MCF 10A (cell line): Measurements from ENCODE around the gene GNAT2. TPM values are rescaled to one million over a fixed set of nuclear protein-coding genes. Genes with fewer than 3 reads are reported as not detected.

Experiments used
- BruUV-seq: library from RNA; stranded (reverse); fragments of 400-500 nt; replicated peaks from 2 replicates; lab custom pipeline; 2021; lab: Mats Ljungman, UMichigan
- CTCF ChIA-PET: fragments of 300-600 bp; sonication (Branson Sonifier 250); formaldehyde crosslinking; extraction: SDS; loops from one replicate; lab custom pipeline; 2021; ENCODE audit warnings: antibody characterized with exemption, inconsistent platforms; lab: Yijun Ruan, JAX
- POLR2A ChIA-PET: fragments of 300-600, 350-650 bp; sonication (Branson Sonifier 250); formaldehyde crosslinking; extraction: SDS; loops from one replicate; lab custom pipeline; 2020; ENCODE audit warnings: antibody characterized with exemption, inconsistent platforms; lab: Yijun Ruan, JAX
- DNase-seq: peaks from one replicate; pipeline ENCODE4 v3.0.0-alpha.2; 2018; ENCODE audit not compliant: unreplicated experiment
- H3K27ac Mint-ChIP-seq: one replicate; pipeline ENCODE4 v1.8.0; 2022; ENCODE audit warnings: mild to moderate bottlenecking, low read depth, mixed read lengths; ENCODE audit not compliant: unreplicated experiment
- H3K27me3 Mint-ChIP-seq: one replicate; pipeline ENCODE4 v1.8.0; 2022; ENCODE audit warnings: mixed read lengths; ENCODE audit not compliant: insufficient read depth, unreplicated experiment
- H3K36me3 Mint-ChIP-seq: one replicate; pipeline ENCODE4 v1.8.0; 2022; ENCODE audit warnings: mild to moderate bottlenecking, moderate library complexity, mixed read lengths; ENCODE audit not compliant: insufficient read depth, unreplicated experiment
- H3K4me1 Mint-ChIP-seq: one replicate; pipeline ENCODE4 v1.8.0; 2022; ENCODE audit warnings: mixed read lengths; ENCODE audit not compliant: insufficient read depth, unreplicated experiment
- H3K4me3 Mint-ChIP-seq: one replicate; pipeline ENCODE4 v1.8.0; 2022; ENCODE audit warnings: mild to moderate bottlenecking, moderate library complexity, mixed read lengths; ENCODE audit not compliant: unreplicated experiment
- H3K9me3 Mint-ChIP-seq: one replicate; pipeline ENCODE4 v1.8.0; 2022; ENCODE audit warnings: mixed read lengths; ENCODE audit not compliant: unreplicated experiment
- intact Hi-C: fragments of 100-400 bp; cut with micrococcal nuclease; formaldehyde crosslinking; loops from 2 replicates; pipeline ENCODE4 v1.14.1; 2022
- total RNA-seq: library from RNA; stranded (reverse); gene quantifications from 2 replicates; pipeline ENCODE4 v1.2.3, GENCODE V29; 2022
- TF ChIP-seq, protein P1 (sequence below): fragments of 200-600 bp; IDR thresholded peaks from one replicate; pipeline ENCODE4 v1.8.0; 2022; ENCODE audit warnings: antibody characterized with exemption, mild to moderate bottlenecking; ENCODE audit not compliant: unreplicated experiment

Gene GNAT2
- total RNA-seq, 1 experiment from 2014 or later, result not detected

- BruUV-seq, result no TSS peak
- intact Hi-C loops, result no loop called here
- peaks cover 11% of the 10 kb centered on the region for H3K27me3 Mint-ChIP-seq
- no peak overlapping the region for H3K27ac Mint-ChIP-seq
- no peak overlapping the region for H3K4me3 Mint-ChIP-seq
- DNase-seq, result no peak
- no peaks in the 10 kb centered on the region for H3K36me3 Mint-ChIP-seq
- CTCF ChIA-PET, result interaction anchor here (1.2 kb wide), 1 partner anchor 19 kb away, joined by 8 read pairs; no protein-coding TSS in a partner anchor
- no peaks in the 10 kb centered on the region for H3K4me1 Mint-ChIP-seq
- no peaks in the 10 kb centered on the region for H3K9me3 Mint-ChIP-seq
- TF ChIP-seq, protein P1, sequence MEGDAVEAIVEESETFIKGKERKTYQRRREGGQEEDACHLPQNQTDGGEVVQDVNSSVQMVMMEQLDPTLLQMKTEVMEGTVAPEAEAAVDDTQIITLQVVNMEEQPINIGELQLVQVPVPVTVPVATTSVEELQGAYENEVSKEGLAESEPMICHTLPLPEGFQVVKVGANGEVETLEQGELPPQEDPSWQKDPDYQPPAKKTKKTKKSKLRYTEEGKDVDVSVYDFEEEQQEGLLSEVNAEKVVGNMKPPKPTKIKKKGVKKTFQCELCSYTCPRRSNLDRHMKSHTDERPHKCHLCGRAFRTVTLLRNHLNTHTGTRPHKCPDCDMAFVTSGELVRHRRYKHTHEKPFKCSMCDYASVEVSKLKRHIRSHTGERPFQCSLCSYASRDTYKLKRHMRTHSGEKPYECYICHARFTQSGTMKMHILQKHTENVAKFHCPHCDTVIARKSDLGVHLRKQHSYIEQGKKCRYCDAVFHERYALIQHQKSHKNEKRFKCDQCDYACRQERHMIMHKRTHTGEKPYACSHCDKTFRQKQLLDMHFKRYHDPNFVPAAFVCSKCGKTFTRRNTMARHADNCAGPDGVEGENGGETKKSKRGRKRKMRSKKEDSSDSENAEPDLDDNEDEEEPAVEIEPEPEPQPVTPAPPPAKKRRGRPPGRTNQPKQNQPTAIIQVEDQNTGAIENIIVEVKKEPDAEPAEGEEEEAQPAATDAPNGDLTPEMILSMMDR, result no peak
- POLR2A ChIA-PET, result no interaction called here
Measured at GRCh38 chr1:109659145-109659544, 39.7 kb upstream of the GNAT2 start.

DNA sequence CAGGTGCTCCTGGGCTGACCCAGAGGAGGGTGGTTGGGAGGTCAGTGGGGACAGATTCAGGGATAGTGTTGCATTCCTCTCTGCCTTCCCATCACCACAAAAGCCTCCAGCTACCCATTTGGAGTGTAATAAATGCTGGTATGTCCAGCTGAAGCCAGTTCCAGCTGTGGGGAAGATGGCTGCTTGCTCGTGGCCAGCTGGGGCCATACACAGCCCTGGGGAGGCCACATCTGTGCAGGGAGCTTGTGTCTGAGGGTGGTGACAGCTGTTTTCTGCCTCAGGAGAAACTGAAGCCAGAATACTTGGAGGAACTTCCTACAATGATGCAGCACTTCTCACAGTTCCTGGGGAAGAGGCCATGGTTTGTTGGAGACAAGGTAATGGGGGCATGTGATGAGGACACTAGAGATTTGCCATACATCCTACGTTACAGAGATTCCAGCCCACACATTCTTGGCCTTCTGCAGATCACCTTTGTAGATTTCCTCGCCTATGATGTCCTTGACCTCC lies 39.2 kb upstream of the GNAT2 start:
- ChIA-PET POLR2A (interaction anchor here (0.7 kb wide), 1 partner anchor 12 kb away, joined by 4 read pairs; no protein-coding TSS in a partner anchor), CTCF (interaction anchor here (0.6 to 1.2 kb wide), 5 partner anchors 10 to 326 kb away, joined by 3 to 8 read pairs (median 3); partner anchors contain the start of gene AHCYL1)
- H3K36me3 Mint-ChIP-seq, result no peaks in the 10 kb centered on the region
- H3K27ac Mint-ChIP-seq, result no peak overlapping the region
- TF ChIP-seq, protein P1, result no peak
- H3K27me3 Mint-ChIP-seq, result peaks cover 16% of the 10 kb centered on the region
- no peaks in the 10 kb centered on the region for H3K9me3 Mint-ChIP-seq
- DNase-seq, result no peak
- H3K4me1 Mint-ChIP-seq, result no peaks in the 10 kb centered on the region
- intact Hi-C loops, result no loop called here
- H3K4me3 Mint-ChIP-seq, result no peak overlapping the region
- BruUV-seq, result no TSS peak

GRCh38 chr1:109657970-109658369 lies 38.6 kb upstream of the GNAT2 start:
- Mint-ChIP-seq H3K4me3 (no peak overlapping the region), H3K27me3 (peaks cover 22% of the 10 kb centered on the region), H3K27ac (no peak overlapping the region), H3K36me3 (no peaks in the 10 kb centered on the region), H3K4me1 (no peaks in the 10 kb centered on the region), H3K9me3 (no peaks in the 10 kb centered on the region)
- ChIA-PET POLR2A (interaction anchor here (0.6 to 0.7 kb wide), 2 partner anchors 12 to 650 kb away, joined by 3 to 4 read pairs; no protein-coding TSS in a partner anchor), CTCF (interaction anchor here (0.6 to 1.2 kb wide), 6 partner anchors 9 to 327 kb away, joined by 3 to 8 read pairs (median 3); partner anchors contain the start of gene AHCYL1)
- no TSS peak for BruUV-seq
- intact Hi-C loops, result no loop called here
- TF ChIP-seq, protein P1, result no peak
- no peak for DNase-seq

- POLR2A ChIA-PET, result interaction anchor here (0.6 to 2.2 kb wide), 2 partner anchors 109 to 651 kb away, joined by 3 to 9 read pairs; partner anchors contain the start of gene GNAI3
- no peaks in the 10 kb centered on the region for H3K36me3 Mint-ChIP-seq
- H3K9me3 Mint-ChIP-seq, result no peaks in the 10 kb centered on the region
- no peak overlapping the region for H3K4me3 Mint-ChIP-seq
- TF ChIP-seq, protein P1, result no peak
- H3K27ac Mint-ChIP-seq, result no peak overlapping the region
- CTCF ChIA-PET, result interaction anchor here (1.0 to 4.0 kb wide), 4 partner anchors 13 to 327 kb away, joined by 3 to 28 read pairs (median 5); partner anchors contain the start of gene AHCYL1
- intact Hi-C loops, result no loop called here
- H3K4me1 Mint-ChIP-seq, result no peaks in the 10 kb centered on the region
- no TSS peak for BruUV-seq
- H3K27me3 Mint-ChIP-seq, result peaks cover 23% of the 10 kb centered on the region
- DNase-seq, result no peak
Measured at GRCh38 chr1:109657395-109657794, 38.0 kb upstream of the GNAT2 start.
